Loucy (cell line): ENCODE results near the gene RD3L.

Experiments
- H2AFZ ChIP-seq: fragments of 200-600 bp; sonication (generic); 2 replicates; pipeline ENCODE4 v1.6.0; 2016; ENCODE audit warnings: antibody characterized with exemption, mild to moderate bottlenecking, low read length, moderate library complexity
- H3F3A ChIP-seq: fragments of 200-600 bp; 2 replicates; pipeline ENCODE4 v1.6.0; 2016; ENCODE audit warnings: antibody characterized with exemption, low read depth, mild to moderate bottlenecking
- H3K27me3 ChIP-seq: fragments of 200-600 bp; sonication (generic); 2 replicates; pipeline ENCODE4 v1.6.1; 2014; ENCODE audit warnings: low read length, mild to moderate bottlenecking; ENCODE audit not compliant: insufficient read depth, poor library complexity, severe bottlenecking
- H3K36me3 ChIP-seq: fragments of 200-600 bp; sonication (generic); 2 replicates; pipeline ENCODE4 v1.6.1; 2016; ENCODE audit warnings: low read length; ENCODE audit not compliant: insufficient read depth
- H3K4me1 ChIP-seq: fragments of 200-600 bp; sonication (generic); 2 replicates; pipeline ENCODE4 v1.5.1; 2014; ENCODE audit warnings: low read length, mild to moderate bottlenecking; ENCODE audit not compliant: insufficient read depth, poor library complexity, severe bottlenecking
- H3K4me2 ChIP-seq: fragments of 200-600 bp; sonication (generic); 2 replicates; pipeline ENCODE4 v1.6.0; 2014; ENCODE audit warnings: antibody characterized with exemption, low read length, low read depth, mild to moderate bottlenecking; ENCODE audit not compliant: poor library complexity, severe bottlenecking
- H3K4me3 ChIP-seq: fragments of 200-600 bp; sonication (generic); 2 replicates; pipeline ENCODE4 v1.5.1; 2014; ENCODE audit warnings: low read length, mild to moderate bottlenecking, mixed read lengths; ENCODE audit not compliant: poor library complexity, severe bottlenecking
- H3K79me2 ChIP-seq: fragments of 200-600 bp; sonication (generic); 2 replicates; pipeline ENCODE4 v1.6.1; 2014; ENCODE audit warnings: low read length; ENCODE audit not compliant: insufficient read depth
- H3K9ac ChIP-seq: fragments of 200-600 bp; sonication (generic); 2 replicates; pipeline ENCODE4 v1.6.0; 2014; ENCODE audit warnings: mild to moderate bottlenecking, low read depth, low read length, moderate library complexity; ENCODE audit not compliant: poor library complexity, severe bottlenecking
- H3K9me2 ChIP-seq: fragments of 200-600 bp; sonication (generic); replicated peaks from 2 replicates; pipeline ENCODE4 v1.6.1; 2016; ENCODE audit warnings: low read depth, low read length, mixed read lengths
- H3K9me3 ChIP-seq: fragments of 200-600 bp; sonication (generic); 2 replicates; pipeline ENCODE4 v1.6.1; 2014; ENCODE audit warnings: mild to moderate bottlenecking, antibody characterized with exemption, low read length, low read depth; ENCODE audit not compliant: insufficient read depth
- H4K20me1 ChIP-seq: fragments of 200-600 bp; sonication (generic); 2 replicates; pipeline ENCODE4 v1.6.0; 2014; ENCODE audit warnings: antibody characterized with exemption, low read length, mild to moderate bottlenecking; ENCODE audit not compliant: insufficient read depth, poor library complexity, severe bottlenecking
- EZH2phosphoT487 ChIP-seq: fragments of 200-600 bp; IDR thresholded peaks from 2 replicates; pipeline ENCODE4 v1.6.1; 2018; ENCODE audit warnings: antibody characterized with exemption, mild to moderate bottlenecking, moderate library complexity, borderline replicate concordance
- TF ChIP-seq, protein P1 (sequence below): fragments of 200-600 bp; sonication (generic); conservative IDR thresholded peaks from 2 replicates; pipeline ENCODE4 v1.5.1; 2014; ENCODE audit warnings: mild to moderate bottlenecking, antibody characterized with exemption, low read length

The RD3L gene

DNA sequence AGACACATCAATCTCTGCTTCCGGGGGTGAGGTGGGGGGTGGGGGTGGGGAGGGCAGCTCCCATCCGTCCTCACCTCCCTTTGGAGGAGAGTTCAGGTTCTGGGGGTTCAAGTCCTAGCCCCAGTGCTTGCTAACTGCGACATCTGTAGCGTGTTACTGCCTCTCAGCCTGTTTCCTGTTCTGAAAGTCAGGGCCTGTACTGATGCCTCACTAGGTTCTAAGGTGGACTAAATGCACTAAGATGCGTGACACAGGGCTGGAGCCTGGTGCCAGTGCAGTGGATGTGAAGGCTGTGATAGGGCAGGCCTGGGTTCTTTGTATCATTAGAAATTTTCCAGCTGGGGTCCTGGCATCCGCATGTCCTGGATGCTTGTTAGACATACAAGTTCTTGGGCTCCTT, 31.3 kb downstream of the RD3L start:
- Histone ChIP-seq H3K79me2 (peaks cover 7% of the 10 kb centered on the region; the same call in 1 of the 2 replicates), H3K36me3 (peaks cover 37% of the 10 kb centered on the region; the same call in 1 of the 2 replicates), H3K9me2 (no peaks in the 10 kb centered on the region), H3K9ac (no peak overlapping the region), H3K9me3 (no peaks in the 10 kb centered on the region), H3K27me3 (no peaks in the 10 kb centered on the region), H3K4me1 (no peaks in the 10 kb centered on the region), H3K4me3 (no peak overlapping the region), H3K4me2 (no peak overlapping the region), H2AFZ (no peak overlapping the region), H3F3A (no peaks in the 10 kb centered on the region), H4K20me1 (no peaks in the 10 kb centered on the region)
- TF ChIP-seq EZH2phosphoT487 = no peak
- TF ChIP-seq, protein P1, sequence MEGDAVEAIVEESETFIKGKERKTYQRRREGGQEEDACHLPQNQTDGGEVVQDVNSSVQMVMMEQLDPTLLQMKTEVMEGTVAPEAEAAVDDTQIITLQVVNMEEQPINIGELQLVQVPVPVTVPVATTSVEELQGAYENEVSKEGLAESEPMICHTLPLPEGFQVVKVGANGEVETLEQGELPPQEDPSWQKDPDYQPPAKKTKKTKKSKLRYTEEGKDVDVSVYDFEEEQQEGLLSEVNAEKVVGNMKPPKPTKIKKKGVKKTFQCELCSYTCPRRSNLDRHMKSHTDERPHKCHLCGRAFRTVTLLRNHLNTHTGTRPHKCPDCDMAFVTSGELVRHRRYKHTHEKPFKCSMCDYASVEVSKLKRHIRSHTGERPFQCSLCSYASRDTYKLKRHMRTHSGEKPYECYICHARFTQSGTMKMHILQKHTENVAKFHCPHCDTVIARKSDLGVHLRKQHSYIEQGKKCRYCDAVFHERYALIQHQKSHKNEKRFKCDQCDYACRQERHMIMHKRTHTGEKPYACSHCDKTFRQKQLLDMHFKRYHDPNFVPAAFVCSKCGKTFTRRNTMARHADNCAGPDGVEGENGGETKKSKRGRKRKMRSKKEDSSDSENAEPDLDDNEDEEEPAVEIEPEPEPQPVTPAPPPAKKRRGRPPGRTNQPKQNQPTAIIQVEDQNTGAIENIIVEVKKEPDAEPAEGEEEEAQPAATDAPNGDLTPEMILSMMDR = no peak

DNA sequence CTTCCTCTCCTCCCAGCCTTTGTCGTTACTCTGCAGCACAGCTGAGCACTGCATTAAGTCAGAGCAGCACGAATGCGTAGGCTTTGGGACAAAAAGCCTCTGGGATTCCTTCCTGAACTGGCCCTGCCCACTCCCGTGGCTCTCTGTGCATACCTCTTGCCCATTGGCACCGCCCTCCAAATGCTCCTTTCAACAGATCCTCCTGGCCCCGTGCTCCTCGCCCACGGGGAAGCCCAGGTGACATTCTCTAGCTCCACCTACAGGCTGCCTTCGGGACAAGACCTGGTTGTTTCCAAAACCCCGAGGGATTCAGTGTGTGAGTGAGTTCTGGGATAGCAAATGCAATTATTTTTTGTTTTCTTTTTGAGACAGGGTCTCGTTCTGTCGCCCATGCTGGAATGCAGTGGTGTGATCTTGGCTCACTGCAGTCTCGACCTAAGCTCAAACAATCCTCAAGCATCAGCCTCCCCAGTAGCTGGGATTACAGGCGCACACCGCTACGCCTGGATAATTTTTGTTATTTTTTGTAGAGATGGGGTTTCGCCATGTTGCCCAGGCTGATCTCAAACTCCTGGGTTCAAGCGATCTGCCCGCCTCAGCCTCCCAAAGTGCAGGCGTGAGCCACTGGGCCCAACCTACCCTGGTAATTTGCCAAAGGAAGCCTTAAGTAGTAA, 31.9 kb downstream of the RD3L start:
- peaks cover 37% of the 10 kb centered on the region; the same call in 1 of the 2 replicates for H3K36me3 ChIP-seq

DNA sequence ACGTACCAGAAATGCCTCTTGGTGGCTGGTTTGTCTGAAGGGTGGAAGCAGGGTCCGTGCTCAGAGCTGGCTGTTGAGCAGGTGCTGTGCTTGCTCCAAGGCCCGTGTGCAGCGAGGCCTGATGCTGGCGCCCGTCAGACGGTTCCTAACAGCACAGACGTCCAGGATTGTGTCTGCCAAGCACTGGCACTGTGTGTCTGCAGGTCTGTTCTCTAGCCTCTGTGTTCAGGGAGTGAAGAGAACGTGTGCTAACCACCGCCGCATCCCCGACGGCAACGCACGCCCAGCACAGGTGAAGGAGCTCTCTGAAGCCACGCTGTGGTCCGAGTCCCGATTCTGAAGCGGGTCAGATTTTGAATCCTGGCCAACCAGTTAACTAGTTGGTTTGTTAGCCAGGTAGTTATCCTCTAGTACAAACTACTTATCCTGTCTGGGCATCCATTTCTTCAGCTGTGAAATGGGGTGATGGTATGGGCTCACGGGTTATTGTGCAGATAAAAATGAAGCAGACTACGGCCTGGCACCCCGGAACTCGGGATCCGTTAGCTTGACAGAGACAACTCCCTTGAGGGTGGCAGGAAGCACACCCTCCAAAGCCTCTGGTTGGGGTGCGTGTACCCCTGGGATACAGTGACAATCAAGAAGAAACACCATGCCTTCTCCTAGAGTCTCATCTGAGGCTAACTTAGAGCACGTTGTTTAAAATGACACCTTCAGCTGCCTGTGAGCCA, 32.6 kb downstream of the RD3L start:
- H3K9me3 ChIP-seq = no peaks in the 10 kb centered on the region

More for the DNA sequence above, 31.9 kb downstream of the RD3L start:
- Histone ChIP-seq H3K27me3 (no peaks in the 10 kb centered on the region), H3K4me3 (no peak overlapping the region), H3K9ac (no peak overlapping the region), H3K9me2 (no peaks in the 10 kb centered on the region), H4K20me1 (no peaks in the 10 kb centered on the region), H3K4me1 (no peaks in the 10 kb centered on the region), H3F3A (no peaks in the 10 kb centered on the region), H3K79me2 (peaks cover 4% of the 10 kb centered on the region; the same call in 1 of the 2 replicates), H3K4me2 (no peak overlapping the region), H2AFZ (peak overlapping the region; percentile 43; the same call in 1 of the 2 replicates), H3K9me3 (no peaks in the 10 kb centered on the region)
- TF ChIP-seq EZH2phosphoT487 = no peak
- TF ChIP-seq, protein P1 = peak; percentile 91

More for the DNA sequence above, 32.6 kb downstream of the RD3L start:
- H3K27me3 ChIP-seq = no peaks in the 10 kb centered on the region
- H2AFZ ChIP-seq = peak overlapping the region; percentile 43; the same call in 1 of the 2 replicates
- no peaks in the 10 kb centered on the region for H3K4me1 ChIP-seq
- no peaks in the 10 kb centered on the region for H3K9me2 ChIP-seq
- H3F3A ChIP-seq = no peaks in the 10 kb centered on the region
- no peaks in the 10 kb centered on the region; the same call in 1 of the 2 replicates for H3K79me2 ChIP-seq
- peaks cover 32% of the 10 kb centered on the region; the same call in 1 of the 2 replicates for H3K36me3 ChIP-seq
- no peak for TF ChIP-seq EZH2phosphoT487
- TF ChIP-seq, protein P1 = no peak
- H4K20me1 ChIP-seq = no peaks in the 10 kb centered on the region
- no peak overlapping the region for H3K4me3 ChIP-seq
- no peak overlapping the region for H3K9ac ChIP-seq
- no peak overlapping the region for H3K4me2 ChIP-seq
